HepG2 (cell line): ENCODE results near the gene SAMD13. TPM values are rescaled to one million over a fixed set of nuclear protein-coding genes. Genes with fewer than 3 reads are reported as not detected.
A peak's percentile ranks its signal among the peaks of the same experiment; 100 is the strongest.

Experiments used
- ATAC-seq: fragments of 200-7000 bp; cut with Tn5 transposase; 3 replicates; pipeline ENCODE4 v1.9.1; 2020; ENCODE audit warnings: mild to moderate bottlenecking, moderate library complexity
- BruUV-seq: library from RNA; stranded (reverse); fragments of 400-500 nt; replicated peaks from 2 replicates; lab custom pipeline; 2021; lab: Mats Ljungman, UMichigan
- CTCF ChIA-PET: fragments of 300-600 bp; formaldehyde crosslinking; extraction: SDS; loops from one replicate; lab custom pipeline; 2021; ENCODE audit warnings: low total read pairs, inconsistent platforms, low intra/inter-chr PET ratio; lab: Yijun Ruan, JAX
- POLR2A ChIA-PET: fragments of 350-600 bp; sonication (Branson Sonifier 250); formaldehyde crosslinking; loops from one replicate; lab custom pipeline; 2020; ENCODE audit warnings: antibody characterized with exemption, inconsistent platforms; lab: Yijun Ruan, JAX
- DNase-seq: peaks from one replicate; pipeline ENCODE4 v3.0.0-alpha.2; 2015; ENCODE audit warnings: low spot score
- FAIRE-seq: peaks from 3 replicates; lab custom pipeline; 2011; peaks lifted over from hg19 to GRCh38; lab: Jason Lieb, UNC
- H2AFZ ChIP-seq: one replicate; pipeline ENCODE4 v1.6.1; 2011; ENCODE audit warnings: low read length, inconsistent platforms
- H3K27ac ChIP-seq: fragments of 300-600 bp; 3 replicates; pipeline ENCODE4 v1.8.0; 2011; ENCODE audit warnings: mixed run types, mild to moderate bottlenecking, mixed read lengths, low read length, inconsistent platforms; ENCODE audit not compliant: insufficient read depth; ENCODE audit errors: extremely low read length
- H3K27me3 ChIP-seq, 2 experiments: fragments of 200-600 bp in 1 of 2; 2 replicates in 1 of 2; 3 replicates in 1 of 2; pipeline versions ENCODE4 v1.6.0 to v1.8.0; 2011; ENCODE audit warnings: low read length in 2 of 2, mild to moderate bottlenecking in 2 of 2, moderate library complexity in 2 of 2, inconsistent platforms in 1 of 2; ENCODE audit not compliant: insufficient read depth in 2 of 2, control insufficient read depth in 1 of 2
- H3K36me3 ChIP-seq, 2 experiments: fragments of 200-600 bp in 1 of 2; replicated peaks in 1 of 2; 2 replicates in 1 of 2; 3 replicates in 1 of 2; pipeline versions ENCODE4 v1.5.1 to v1.8.0; 2011; ENCODE audit warnings: low read length in 2 of 2, inconsistent platforms in 1 of 2; ENCODE audit not compliant: insufficient read depth in 2 of 2, control insufficient read depth in 1 of 2
- H3K4me1 ChIP-seq: 2 replicates; pipeline ENCODE4 v1.5.1; 2012; ENCODE audit warnings: low read length, inconsistent platforms; ENCODE audit not compliant: insufficient read depth
- H3K4me2 ChIP-seq: 2 replicates; pipeline ENCODE4 v1.6.0; 2011; ENCODE audit warnings: low read depth, low read length, inconsistent platforms
- H3K4me3 ChIP-seq, 3 experiments: fragments of 200-600 bp in 1 of 3; sonication (generic), shearing (Covaris generic) in 1 of 3; replicated peaks in 1 of 3; 2 replicates each; pipeline ENCODE4 v1.5.1; 2011 to 2016; ENCODE audit warnings: low read length in 3 of 3, inconsistent platforms in 2 of 3, low read depth in 2 of 3, mild to moderate bottlenecking in 2 of 3, control low read depth in 1 of 3, mixed read lengths in 1 of 3; ENCODE audit not compliant: insufficient read depth in 1 of 3
- H3K79me2 ChIP-seq: one replicate; pipeline ENCODE4 v1.6.1; 2011; ENCODE audit warnings: low read length, inconsistent platforms; ENCODE audit not compliant: insufficient read depth
- H3K9ac ChIP-seq: 2 replicates; pipeline ENCODE4 v1.6.0; 2011; ENCODE audit warnings: mild to moderate bottlenecking, low read depth, low read length, inconsistent platforms; ENCODE audit not compliant: insufficient read depth
- H3K9me3 ChIP-seq: 2 replicates; pipeline ENCODE4 v1.5.1; 2012; ENCODE audit warnings: mild to moderate bottlenecking, low read length
- H4K20me1 ChIP-seq: 2 replicates; pipeline ENCODE4 v1.6.0; 2011; ENCODE audit warnings: inconsistent platforms, mild to moderate bottlenecking, low read length, moderate library complexity; ENCODE audit not compliant: insufficient read depth
- ATF7 ChIP-seq, 2 experiments: fragments of 450-650 bp in 1 of 2; sonication (generic) in 1 of 2; formaldehyde crosslinking in 1 of 2; IDR thresholded peaks; 2 replicates each; pipeline versions ENCODE4 v1.4.0 to v1.6.1; 2016 to 2020; ENCODE audit warnings: antibody characterized with exemption in 1 of 2, mild to moderate bottlenecking in 1 of 2, missing genetic modification reagents in 1 of 2
- GTF3A ChIP-seq: sonication (generic); formaldehyde crosslinking; conservative IDR thresholded peaks from 2 replicates; pipeline ENCODE4 v1.4.0; 2020; ENCODE audit warnings: mild to moderate bottlenecking, missing genetic modification reagents
- KDM5B ChIP-seq: sonication (generic); formaldehyde crosslinking; IDR thresholded peaks from 2 replicates; pipeline ENCODE4 v1.4.0; 2020; ENCODE audit warnings: missing genetic modification reagents, mild to moderate bottlenecking, borderline replicate concordance
- KLF9 ChIP-seq: IDR thresholded peaks from 2 replicates; pipeline ENCODE4 v1.6.1; 2016; ENCODE audit warnings: low read depth
- whole genome bisulfite sequencing: methylation state at CpG from one replicate; pipeline ENCODE4 v1.1.6; 2017; ENCODE audit warnings: low lambda C conversion rate; 5-methylcytosine and 5-hydroxymethylcytosine counted together
- in situ Hi-C: cut with HindIII; loops from 2 replicates; pipeline ENCODE4 v1.10.0; 2017; ENCODE audit warnings: low pct_unique_long_range_greater_than_20kb; ENCODE audit not compliant: extremely low pct_ligation_motif_present
- intact Hi-C: fragments of 100-400 bp; cut with micrococcal nuclease; formaldehyde crosslinking; loops from one replicate; pipeline ENCODE4 v1.10.0; 2022; ENCODE audit not compliant: unreplicated experiment
- polyA plus RNA-seq, 8 experiments: library from polyadenylated mRNA; depleted of rRNA in 3 of 8; stranded (reverse) in 7 of 8; unstranded in 1 of 8; fragments of >200 nt; fragmentation: Illumina TruSeq in 4 of 8; extraction: Trizol in 4 of 8; gene quantifications; 2 replicates each; pipeline versions ENCODE4 v1.2.1 to v1.2.3, GENCODE V29; 2011 to 2016; ENCODE audit warnings: low read depth in 4 of 8, missing spikeins in 1 of 8, mixed read lengths in 1 of 8; ENCODE audit not compliant: insufficient read depth in 1 of 8
- total RNA-seq, 5 experiments: library from RNA; depleted of rRNA; stranded (reverse); fragments of >200 nt; fragmentation: Illumina TruSeq; extraction: Trizol; gene quantifications; 2 replicates each; pipeline ENCODE4 v1.2.3, GENCODE V29; 2016; ENCODE audit warnings: low read depth in 1 of 5
- TF ChIP-seq, protein P1 (sequence below): sonication (generic); formaldehyde crosslinking; IDR thresholded peaks from 2 replicates; pipeline ENCODE4 v1.4.0; 2020; ENCODE audit warnings: missing genetic modification reagents

Gene SAMD13
- total and polyA plus RNA-seq, 2 of the 13 experiments (the other 11 are each of a cell fraction or from before 2014, with no cell fraction given) = 0.09 to 0.18 TPM

DNA sequence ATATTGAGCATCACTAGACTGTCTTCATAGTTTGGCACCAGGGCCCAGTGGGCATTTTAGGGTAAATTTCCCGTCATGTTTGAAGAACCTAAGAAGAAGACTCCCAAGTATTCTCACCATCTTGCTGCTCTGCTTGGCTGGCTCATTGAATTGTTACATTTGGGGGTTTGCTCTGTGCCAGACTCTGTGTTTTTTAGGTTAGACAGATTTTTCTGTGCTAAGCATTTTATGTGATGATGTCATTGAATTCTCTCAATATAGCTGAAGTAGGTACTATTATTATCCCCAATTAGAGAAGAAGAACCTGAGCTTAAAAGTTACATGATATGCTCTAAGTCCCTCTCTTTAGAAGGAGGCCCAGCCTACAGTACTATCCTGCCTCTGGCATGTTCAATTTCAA lies 68.8 kb downstream of the SAMD13 start:
- no peak for TF ChIP-seq KLF9 (CRISPR knock-in tag)
- no peak for TF ChIP-seq KDM5B (CRISPR knock-in tag)
- no peak for TF ChIP-seq GTF3A
- TF ChIP-seq, protein P1, sequence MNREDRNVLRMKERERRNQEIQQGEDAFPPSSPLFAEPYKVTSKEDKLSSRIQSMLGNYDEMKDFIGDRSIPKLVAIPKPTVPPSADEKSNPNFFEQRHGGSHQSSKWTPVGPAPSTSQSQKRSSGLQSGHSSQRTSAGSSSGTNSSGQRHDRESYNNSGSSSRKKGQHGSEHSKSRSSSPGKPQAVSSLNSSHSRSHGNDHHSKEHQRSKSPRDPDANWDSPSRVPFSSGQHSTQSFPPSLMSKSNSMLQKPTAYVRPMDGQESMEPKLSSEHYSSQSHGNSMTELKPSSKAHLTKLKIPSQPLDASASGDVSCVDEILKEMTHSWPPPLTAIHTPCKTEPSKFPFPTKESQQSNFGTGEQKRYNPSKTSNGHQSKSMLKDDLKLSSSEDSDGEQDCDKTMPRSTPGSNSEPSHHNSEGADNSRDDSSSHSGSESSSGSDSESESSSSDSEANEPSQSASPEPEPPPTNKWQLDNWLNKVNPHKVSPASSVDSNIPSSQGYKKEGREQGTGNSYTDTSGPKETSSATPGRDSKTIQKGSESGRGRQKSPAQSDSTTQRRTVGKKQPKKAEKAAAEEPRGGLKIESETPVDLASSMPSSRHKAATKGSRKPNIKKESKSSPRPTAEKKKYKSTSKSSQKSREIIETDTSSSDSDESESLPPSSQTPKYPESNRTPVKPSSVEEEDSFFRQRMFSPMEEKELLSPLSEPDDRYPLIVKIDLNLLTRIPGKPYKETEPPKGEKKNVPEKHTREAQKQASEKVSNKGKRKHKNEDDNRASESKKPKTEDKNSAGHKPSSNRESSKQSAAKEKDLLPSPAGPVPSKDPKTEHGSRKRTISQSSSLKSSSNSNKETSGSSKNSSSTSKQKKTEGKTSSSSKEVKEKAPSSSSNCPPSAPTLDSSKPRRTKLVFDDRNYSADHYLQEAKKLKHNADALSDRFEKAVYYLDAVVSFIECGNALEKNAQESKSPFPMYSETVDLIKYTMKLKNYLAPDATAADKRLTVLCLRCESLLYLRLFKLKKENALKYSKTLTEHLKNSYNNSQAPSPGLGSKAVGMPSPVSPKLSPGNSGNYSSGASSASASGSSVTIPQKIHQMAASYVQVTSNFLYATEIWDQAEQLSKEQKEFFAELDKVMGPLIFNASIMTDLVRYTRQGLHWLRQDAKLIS (CRISPR knock-in tag) = no peak
- TF ChIP-seq ATF7 (IDR thresholded peaks at IDR 0.05) = peak; percentile 88
- no peak for TF ChIP-seq ATF7 (CRISPR knock-in tag; IDR thresholded peaks at IDR 0.05)
- H3K79me2 ChIP-seq = no peaks in the 10 kb centered on the region

More for the DNA sequence above, 68.8 kb downstream of the SAMD13 start:
- no peaks in the 10 kb centered on the region for H4K20me1 ChIP-seq
- CTCF ChIA-PET = no interaction called here
- no peak for FAIRE-seq
- H3K36me3 ChIP-seq = no peaks in the 10 kb centered on the region
- H3K4me1 ChIP-seq = 0 out of 2 replicates have a peak, but pooled peaks cover 6% of the 10 kb centered on the region
- in situ Hi-C loops = no loop called here
- H3K9me3 ChIP-seq = no peaks in the 10 kb centered on the region
- H3K27me3 ChIP-seq = no peaks in the 10 kb centered on the region; a peak in 1 of 5 replicates
- H3K4me3 ChIP-seq = no peak overlapping the region
- H3K9ac ChIP-seq = no peak overlapping the region
- no peak overlapping the region for H3K4me2 ChIP-seq
- no peak overlapping the region for H3K27ac ChIP-seq
- POLR2A ChIA-PET = no interaction called here
- no peak for DNase-seq
- ATAC-seq = no peak
- BruUV-seq = no TSS peak
- intact Hi-C loops = no loop called here
- 8% methylated on average over 1 of the region's 1 CpG for WGBS
- no peak overlapping the region for H2AFZ ChIP-seq
